ENCODE data around the gene DPY19L1. TPM values are rescaled to one million over a fixed set of nuclear protein-coding genes. Genes with fewer than 3 reads are reported as not detected.
"Not testable (repeated sequence)": the region's sequence is repeated elsewhere in the genome, so short reads cannot be mapped to it uniquely, and the experiment has no call there.

The DPY19L1 gene
- polyA plus RNA-seq, 1 donor from 2014 or later, result 6.3 TPM

DNA sequence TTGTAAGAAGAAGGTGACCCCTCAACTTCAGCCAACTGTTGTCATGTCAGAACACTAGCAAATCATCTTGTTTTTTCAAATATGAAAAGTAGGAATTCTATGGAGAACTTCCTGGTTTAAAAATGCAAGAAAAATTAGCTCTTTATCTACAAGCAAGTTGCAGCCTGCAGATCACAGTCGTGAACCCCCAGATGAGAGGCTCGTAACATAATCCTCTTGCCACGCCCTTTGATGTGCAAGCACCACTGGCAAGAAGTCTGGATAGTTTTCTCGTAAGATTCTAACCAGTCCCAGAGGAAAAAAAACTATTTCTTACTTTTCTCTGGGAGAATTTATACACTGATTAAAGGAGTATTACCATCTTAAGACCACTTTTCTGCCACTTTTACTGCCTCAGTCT lies 132.3 kb downstream of the DPY19L1 start:
- H3K36me3 ChIP-seq (ENCODE audit: insufficient read depth, low read length), result no peaks in the 10 kb centered on the region
- H3K79me2 ChIP-seq (replicated peaks; ENCODE audit: insufficient read depth, low read length), result no peaks in the 10 kb centered on the region
- H3K27me3 ChIP-seq (ENCODE audit: insufficient read depth, low read depth, low read length), result no peaks in the 10 kb centered on the region
- H3K4me2 ChIP-seq (ENCODE audit: low read length), result no peak overlapping the region
- H3K9me3 ChIP-seq (ENCODE audit: low read length), result no peaks in the 10 kb centered on the region
- no peak overlapping the region for H3K4me3 ChIP-seq (ENCODE audit: low read length)
- no peak overlapping the region for H2AFZ ChIP-seq (ENCODE audit: low read depth, low read length)
- TF ChIP-seq EZH2 (IDR thresholded peaks at IDR 0.05; ENCODE audit: borderline replicate concordance, insufficient read depth, low read length, poor library complexity, severe bottlenecking), result no peak
- TF ChIP-seq RAD21 (conservative IDR thresholded peaks at IDR 0.05), result no peak
- TF ChIP-seq SMC3 (conservative IDR thresholded peaks at IDR 0.05; ENCODE audit: poor library complexity), result no peak
- TF ChIP-seq TAF1 (IDR thresholded peaks at IDR 0.05; ENCODE audit: low read depth), result no peak
- TF ChIP-seq MXI1 (conservative IDR thresholded peaks at IDR 0.05; ENCODE audit: poor library complexity, severe bottlenecking), result no peak
- TF ChIP-seq EP300 (conservative IDR thresholded peaks at IDR 0.05; ENCODE audit: poor library complexity, severe bottlenecking), result no peak
- TF ChIP-seq POLR2AphosphoS5 (IDR thresholded peaks at IDR 0.05), result no peak
- TF ChIP-seq, protein P1, sequence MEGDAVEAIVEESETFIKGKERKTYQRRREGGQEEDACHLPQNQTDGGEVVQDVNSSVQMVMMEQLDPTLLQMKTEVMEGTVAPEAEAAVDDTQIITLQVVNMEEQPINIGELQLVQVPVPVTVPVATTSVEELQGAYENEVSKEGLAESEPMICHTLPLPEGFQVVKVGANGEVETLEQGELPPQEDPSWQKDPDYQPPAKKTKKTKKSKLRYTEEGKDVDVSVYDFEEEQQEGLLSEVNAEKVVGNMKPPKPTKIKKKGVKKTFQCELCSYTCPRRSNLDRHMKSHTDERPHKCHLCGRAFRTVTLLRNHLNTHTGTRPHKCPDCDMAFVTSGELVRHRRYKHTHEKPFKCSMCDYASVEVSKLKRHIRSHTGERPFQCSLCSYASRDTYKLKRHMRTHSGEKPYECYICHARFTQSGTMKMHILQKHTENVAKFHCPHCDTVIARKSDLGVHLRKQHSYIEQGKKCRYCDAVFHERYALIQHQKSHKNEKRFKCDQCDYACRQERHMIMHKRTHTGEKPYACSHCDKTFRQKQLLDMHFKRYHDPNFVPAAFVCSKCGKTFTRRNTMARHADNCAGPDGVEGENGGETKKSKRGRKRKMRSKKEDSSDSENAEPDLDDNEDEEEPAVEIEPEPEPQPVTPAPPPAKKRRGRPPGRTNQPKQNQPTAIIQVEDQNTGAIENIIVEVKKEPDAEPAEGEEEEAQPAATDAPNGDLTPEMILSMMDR (IDR thresholded peaks at IDR 0.05; ENCODE audit: poor library complexity, severe bottlenecking), result no peak
- TF ChIP-seq, protein P2, sequence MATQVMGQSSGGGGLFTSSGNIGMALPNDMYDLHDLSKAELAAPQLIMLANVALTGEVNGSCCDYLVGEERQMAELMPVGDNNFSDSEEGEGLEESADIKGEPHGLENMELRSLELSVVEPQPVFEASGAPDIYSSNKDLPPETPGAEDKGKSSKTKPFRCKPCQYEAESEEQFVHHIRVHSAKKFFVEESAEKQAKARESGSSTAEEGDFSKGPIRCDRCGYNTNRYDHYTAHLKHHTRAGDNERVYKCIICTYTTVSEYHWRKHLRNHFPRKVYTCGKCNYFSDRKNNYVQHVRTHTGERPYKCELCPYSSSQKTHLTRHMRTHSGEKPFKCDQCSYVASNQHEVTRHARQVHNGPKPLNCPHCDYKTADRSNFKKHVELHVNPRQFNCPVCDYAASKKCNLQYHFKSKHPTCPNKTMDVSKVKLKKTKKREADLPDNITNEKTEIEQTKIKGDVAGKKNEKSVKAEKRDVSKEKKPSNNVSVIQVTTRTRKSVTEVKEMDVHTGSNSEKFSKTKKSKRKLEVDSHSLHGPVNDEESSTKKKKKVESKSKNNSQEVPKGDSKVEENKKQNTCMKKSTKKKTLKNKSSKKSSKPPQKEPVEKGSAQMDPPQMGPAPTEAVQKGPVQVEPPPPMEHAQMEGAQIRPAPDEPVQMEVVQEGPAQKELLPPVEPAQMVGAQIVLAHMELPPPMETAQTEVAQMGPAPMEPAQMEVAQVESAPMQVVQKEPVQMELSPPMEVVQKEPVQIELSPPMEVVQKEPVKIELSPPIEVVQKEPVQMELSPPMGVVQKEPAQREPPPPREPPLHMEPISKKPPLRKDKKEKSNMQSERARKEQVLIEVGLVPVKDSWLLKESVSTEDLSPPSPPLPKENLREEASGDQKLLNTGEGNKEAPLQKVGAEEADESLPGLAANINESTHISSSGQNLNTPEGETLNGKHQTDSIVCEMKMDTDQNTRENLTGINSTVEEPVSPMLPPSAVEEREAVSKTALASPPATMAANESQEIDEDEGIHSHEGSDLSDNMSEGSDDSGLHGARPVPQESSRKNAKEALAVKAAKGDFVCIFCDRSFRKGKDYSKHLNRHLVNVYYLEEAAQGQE (IDR thresholded peaks at IDR 0.05; ENCODE audit: borderline replicate concordance), result no peak
- H4K20me1 ChIP-seq (ENCODE audit: insufficient read depth), result no peaks in the 10 kb centered on the region
- H3F3A ChIP-seq (ENCODE audit: insufficient read depth, low read length, poor library complexity, severe bottlenecking), result no peaks in the 10 kb centered on the region
- H3K9ac ChIP-seq (ENCODE audit: low read length), result no peak overlapping the region
- no peaks in the 10 kb centered on the region for H3K9me2 ChIP-seq (ENCODE audit: insufficient read depth, low read length)
- H3K27ac ChIP-seq (ENCODE audit: low read length), result no peak overlapping the region

DNA sequence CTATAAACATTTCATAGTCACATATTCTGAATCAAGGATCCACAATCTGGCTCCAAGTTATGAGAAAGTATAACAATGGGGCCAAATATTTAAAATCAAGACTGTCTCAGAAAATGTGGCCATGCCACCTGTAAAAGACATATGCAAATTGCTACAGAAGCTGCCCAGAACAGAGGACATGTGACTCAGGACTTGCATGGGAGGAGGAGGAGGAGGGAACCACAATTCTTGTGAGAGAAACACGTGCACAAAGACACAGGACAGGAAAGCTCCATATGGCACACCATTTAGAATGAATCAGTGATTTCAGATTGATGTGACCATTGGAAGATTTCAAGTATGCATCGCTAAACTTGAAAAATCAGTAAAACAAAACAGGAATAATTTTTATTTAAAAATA lies 133.4 kb downstream of the DPY19L1 start:
- H3K27me3 ChIP-seq (ENCODE audit: insufficient read depth, low read depth, low read length); H3F3A ChIP-seq (ENCODE audit: insufficient read depth, low read length, poor library complexity, severe bottlenecking); H3K27ac ChIP-seq (ENCODE audit: low read length); H3K36me3 ChIP-seq (ENCODE audit: insufficient read depth, low read length); H3K4me3 ChIP-seq (ENCODE audit: low read length); H3K9me3 ChIP-seq (ENCODE audit: low read length); H3K79me2 ChIP-seq (replicated peaks; ENCODE audit: insufficient read depth, low read length); H3K4me2 ChIP-seq (ENCODE audit: low read length); H2AFZ ChIP-seq (ENCODE audit: low read depth, low read length); H4K20me1 ChIP-seq (ENCODE audit: insufficient read depth); H3K9ac ChIP-seq (ENCODE audit: low read length); H3K9me2 ChIP-seq (ENCODE audit: insufficient read depth, low read length): not testable (repeated sequence)

DNA sequence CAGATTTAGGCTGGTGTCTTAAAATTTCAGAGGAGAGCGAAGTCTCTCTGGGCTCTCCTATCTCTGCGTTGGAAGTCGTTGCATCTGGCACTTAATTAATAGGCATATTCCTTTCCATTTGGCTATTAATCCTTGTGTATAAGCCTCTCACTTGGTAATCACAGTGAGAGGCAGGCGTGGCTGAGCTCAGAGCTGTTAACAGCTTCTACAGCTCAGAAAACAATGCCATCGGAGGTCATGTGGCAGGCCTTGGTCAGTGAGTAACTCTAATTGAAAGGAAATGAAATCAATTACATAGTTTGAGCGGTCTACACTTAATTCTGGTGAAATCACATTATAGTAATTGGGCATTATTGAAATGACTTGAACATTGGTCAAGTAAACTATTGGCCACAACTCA lies 135.1 kb downstream of the DPY19L1 start:
- no peak overlapping the region for H3K4me3 ChIP-seq (ENCODE audit: low read length)
- no peaks in the 10 kb centered on the region for H3K9me2 ChIP-seq (ENCODE audit: insufficient read depth, low read length)
- H3K9ac ChIP-seq (ENCODE audit: low read length), result no peak overlapping the region

More for the DNA sequence above, 135.1 kb downstream of the DPY19L1 start:
- no peak overlapping the region for H3K4me2 ChIP-seq (ENCODE audit: low read length)
- no peak overlapping the region for H2AFZ ChIP-seq (ENCODE audit: low read depth, low read length)
- H3K79me2 ChIP-seq (replicated peaks; ENCODE audit: insufficient read depth, low read length), result no peaks in the 10 kb centered on the region
- H3K27ac ChIP-seq (ENCODE audit: low read length), result no peak overlapping the region
- no peaks in the 10 kb centered on the region for H3K36me3 ChIP-seq (ENCODE audit: insufficient read depth, low read length)
- no peaks in the 10 kb centered on the region for H3K9me3 ChIP-seq (ENCODE audit: low read length)
- TF ChIP-seq EP300 (conservative IDR thresholded peaks at IDR 0.05; ENCODE audit: poor library complexity, severe bottlenecking) (no peak), MXI1 (conservative IDR thresholded peaks at IDR 0.05; ENCODE audit: poor library complexity, severe bottlenecking) (no peak), POLR2AphosphoS5 (IDR thresholded peaks at IDR 0.05) (no peak), RAD21 (conservative IDR thresholded peaks at IDR 0.05) (no peak), EZH2 (IDR thresholded peaks at IDR 0.05; ENCODE audit: borderline replicate concordance, insufficient read depth, low read length, poor library complexity, severe bottlenecking) (no peak)
- TF ChIP-seq, protein P2 (IDR thresholded peaks at IDR 0.05; ENCODE audit: borderline replicate concordance), result no peak
- TF ChIP-seq, protein P1 (IDR thresholded peaks at IDR 0.05; ENCODE audit: poor library complexity, severe bottlenecking), result no peak
- H4K20me1 ChIP-seq (ENCODE audit: insufficient read depth), result no peaks in the 10 kb centered on the region
- no peaks in the 10 kb centered on the region for H3F3A ChIP-seq (ENCODE audit: insufficient read depth, low read length, poor library complexity, severe bottlenecking)
- H3K27me3 ChIP-seq (ENCODE audit: insufficient read depth, low read depth, low read length), result no peaks in the 10 kb centered on the region

Data from neural cell (in vitro differentiated cells).